CD4-positive, alpha-beta memory T cell (primary cell): ENCODE measurements around the gene DHRS1. TPM values are rescaled to one million over a fixed set of nuclear protein-coding genes. Genes with fewer than 3 reads are reported as not detected.

Experiments used
- CTCF ChIA-PET: fragments of 350-600 bp; sonication (Branson Sonifier 250); formaldehyde crosslinking; loops from one replicate; lab custom pipeline; 2021; ENCODE audit warnings: inconsistent platforms; ENCODE audit not compliant: partially characterized antibody; lab: Charles Lee
- POLR2A ChIA-PET: fragments of 350-600 bp; sonication (Branson Sonifier 250); formaldehyde crosslinking; loops from one replicate; lab custom pipeline; 2021; ENCODE audit not compliant: partially characterized antibody; lab: Charles Lee
- DNase-seq, 5 donors: peaks; one replicate each; pipeline versions ENCODE4 v3.0.0 to v3.0.0-alpha.2; 2020 to 2022; ENCODE audit warnings: mixed read lengths in 1 of 5
- H3K27ac ChIP-seq: one replicate; pipeline ENCODE4 v1.7.0; 2013; ENCODE audit warnings: low read depth, low read length
- H3K27me3 ChIP-seq: 2 replicates; pipeline ENCODE4 v1.7.0; 2013; ENCODE audit warnings: mild to moderate bottlenecking, low read length, moderate library complexity; ENCODE audit not compliant: insufficient read depth
- H3K36me3 ChIP-seq: 2 replicates; pipeline ENCODE4 v1.7.0; 2013; ENCODE audit warnings: mild to moderate bottlenecking, low read length, moderate library complexity; ENCODE audit not compliant: insufficient read depth
- H3K4me1 ChIP-seq: 2 replicates; pipeline ENCODE4 v1.7.0; 2013; ENCODE audit warnings: mild to moderate bottlenecking, low read length, moderate library complexity; ENCODE audit not compliant: insufficient read depth
- H3K4me3 ChIP-seq, 2 donors: one replicate each; pipeline ENCODE4 v1.7.0; 2013; ENCODE audit warnings: low read length in 2 of 2, mild to moderate bottlenecking in 1 of 2
- H3K9me3 ChIP-seq, 2 donors: one replicate each; pipeline ENCODE4 v1.7.0; 2013; ENCODE audit warnings: low read length in 2 of 2, control low read depth in 1 of 2; ENCODE audit not compliant: control insufficient read depth in 1 of 2
- H3K27ac Mint-ChIP-seq, 7 donors: one replicate each; pipeline ENCODE4 v1.8.0; 2020 to 2021; ENCODE audit warnings: mixed read lengths in 7 of 7, mild to moderate bottlenecking in 6 of 7, inconsistent platforms in 3 of 7, moderate library complexity in 3 of 7
- H3K27me3 Mint-ChIP-seq, 2 donors: one replicate each; pipeline ENCODE4 v1.8.0; 2020 to 2021; ENCODE audit warnings: mixed read lengths in 2 of 2
- H3K36me3 Mint-ChIP-seq, 2 donors: one replicate each; pipeline ENCODE4 v1.8.0; 2020 to 2021; ENCODE audit warnings: mixed read lengths in 2 of 2, inconsistent platforms in 1 of 2, mild to moderate bottlenecking in 1 of 2
- H3K4me1 Mint-ChIP-seq, 4 donors: one replicate each; pipeline ENCODE4 v1.8.0; 2020 to 2021; ENCODE audit warnings: mixed read lengths in 4 of 4, mild to moderate bottlenecking in 1 of 4
- H3K4me3 Mint-ChIP-seq, 8 donors: one replicate each; pipeline ENCODE4 v1.8.0; 2020 to 2021; ENCODE audit warnings: mixed read lengths in 8 of 8, mild to moderate bottlenecking in 7 of 8, moderate library complexity in 6 of 8, inconsistent platforms in 3 of 8
- H3K9me3 Mint-ChIP-seq, 8 donors: one replicate each; pipeline ENCODE4 v1.8.0; 2020 to 2021; ENCODE audit warnings: mixed read lengths in 8 of 8, mild to moderate bottlenecking in 5 of 8, inconsistent platforms in 3 of 8, moderate library complexity in 1 of 8
- intact Hi-C: fragments of 100-400 bp; cut with micrococcal nuclease; formaldehyde crosslinking; loops from one replicate; pipeline ENCODE4 v1.15.1; 2023
- polyA plus RNA-seq, 2 donors: library from polyadenylated mRNA; unstranded; fragments of 300-500 nt; fragmentation: Illumina TruSeq; gene quantifications; one replicate each; pipeline ENCODE4 v1.2.3, GENCODE V29; 2021
- total RNA-seq, 2 experiments: library from RNA; stranded (reverse); gene quantifications; one replicate each; pipeline ENCODE4 v1.2.3, GENCODE V29; 2021

Gene DHRS1
- total and polyA plus RNA-seq, 4 experiments from 2014 or later = 31.4 to 38.6 (median 35.3) TPM

GRCh38 chr14:24339284-24340151, 39.9 kb upstream of the DHRS1 start, which contains the start of gene RIPK3:
Gene RIPK3 (minus strand): TSS chr14:24339991. CDS start chr14:24339826, 165 bp downstream.
- Histone ChIP-seq H3K4me3 (peak within 1 kb of the TSS; percentile 85 to 86), H3K27me3 (peaks cover 5% of the 10 kb centered on the region), H3K36me3 (peaks cover 18% of the 10 kb centered on the region), H3K9me3 (no peaks in the 10 kb centered on the region), H3K4me1 (peaks cover 32% of the 10 kb centered on the region), H3K27ac (peak within 1 kb of the TSS; percentile 67)
- Mint-ChIP-seq H3K27me3 (peaks cover 7 to 13% of the 10 kb centered on the region in 2 donors), H3K4me1 (peaks cover 17 to 50% (median 31%) of the 10 kb centered on the region in 4 donors), H3K9me3 (no peaks in the 10 kb centered on the region), H3K27ac (peak within 1 kb of the TSS; percentile 82 to 98 (median 96)), H3K4me3 (peak within 1 kb of the TSS; percentile 93 to 98 (median 96)), H3K36me3 (peaks cover 32% of the 10 kb centered on the region in 2 donors)
- POLR2A ChIA-PET = interaction anchor here (0.6 to 12.5 kb wide), 20 partner anchors 9 to 226 kb away, joined by 3 to 361 read pairs (median 4); partner anchors contain the start of genes CBLN3, CHMP4A, CIDEB and DHRS1
- intact Hi-C loops = no loop called here
- DNase-seq = peak; percentile 65 to 80 (median 68)
- CTCF ChIA-PET = interaction anchor here (0.5 to 23.0 kb wide), 7 partner anchors 18 to 282 kb away, joined by 3 to 791 read pairs (median 4); partner anchors contain the start of genes CBLN3, CIDEB, KHNYN and LTB4R

GRCh38 chr14:24338843-24339242, 39.3 kb upstream of the DHRS1 start:
- Histone ChIP-seq H3K27me3 (peaks cover 9% of the 10 kb centered on the region), H3K9me3 (no peaks in the 10 kb centered on the region), H3K4me3 (peak overlapping the region; percentile 85 to 86), H3K27ac (no peak overlapping the region), H3K36me3 (peaks cover 18% of the 10 kb centered on the region), H3K4me1 (peaks cover 38% of the 10 kb centered on the region)
- peaks cover 20 to 56% (median 35%) of the 10 kb centered on the region in 4 donors for H3K4me1 Mint-ChIP-seq
- peaks cover 7 to 13% of the 10 kb centered on the region in 2 donors for H3K27me3 Mint-ChIP-seq
- POLR2A ChIA-PET = interaction anchor here (0.8 to 12.5 kb wide), 11 partner anchors 8 to 150 kb away, joined by 3 to 361 read pairs (median 6); partner anchors contain the start of genes CBLN3, CHMP4A, CIDEB and IPO4
- CTCF ChIA-PET = interaction anchor here (0.9 to 23.0 kb wide), 4 partner anchors 9 to 93 kb away, joined by 4 to 791 read pairs (median 118); partner anchors contain the start of genes CBLN3, CIDEB, KHNYN and LTB4R
- no peak for DNase-seq
- H3K27ac Mint-ChIP-seq = peak overlapping the region in 4 of 7 donors; percentile 16 to 80 (median 60)
- intact Hi-C loops = no loop called here
- H3K36me3 Mint-ChIP-seq = peaks cover 32% of the 10 kb centered on the region in 2 donors
- peak overlapping the region; percentile 93 to 98 (median 96) for H3K4me3 Mint-ChIP-seq
- H3K9me3 Mint-ChIP-seq = no peaks in the 10 kb centered on the region

GRCh38 chr14:24337824-24338175, 38.2 kb upstream of the DHRS1 start:
- H3K4me3 ChIP-seq = no peak overlapping the region
- peaks cover 0 to 5% (median 0%) of the 10 kb centered on the region in 8 donors for H3K9me3 Mint-ChIP-seq
- peak overlapping the region; percentile 50 to 98 (median 96) for H3K4me3 Mint-ChIP-seq
- no peak overlapping the region for H3K27ac ChIP-seq
- CTCF ChIA-PET = interaction anchor here (0.9 to 23.0 kb wide), 5 partner anchors 10 to 94 kb away, joined by 4 to 791 read pairs (median 4); partner anchors contain the start of genes CBLN3, CIDEB, KHNYN and LTB4R
- peaks cover 18% of the 10 kb centered on the region for H3K36me3 ChIP-seq
- H3K4me1 ChIP-seq = peaks cover 49% of the 10 kb centered on the region
- no peaks in the 10 kb centered on the region for H3K9me3 ChIP-seq
- H3K27me3 ChIP-seq = peaks cover 11% of the 10 kb centered on the region
- H3K27ac Mint-ChIP-seq = peak overlapping the region in 4 of 7 donors; percentile 16 to 72 (median 31)
- H3K4me1 Mint-ChIP-seq = peaks cover 24 to 65% (median 42%) of the 10 kb centered on the region in 4 donors
- no peak for DNase-seq
- intact Hi-C loops = no loop called here
- H3K27me3 Mint-ChIP-seq = peaks cover 5 to 12% of the 10 kb centered on the region in 2 donors
- H3K36me3 Mint-ChIP-seq = peaks cover 32% of the 10 kb centered on the region in 2 donors
- POLR2A ChIA-PET = interaction anchor here (1.6 to 12.5 kb wide), 4 partner anchors 30 to 101 kb away, joined by 8 to 361 read pairs (median 92); partner anchors contain the start of genes CBLN3, CIDEB, KHNYN and SDR39U1

- POLR2A ChIA-PET = interaction anchor here (1.6 to 12.5 kb wide), 4 partner anchors 29 to 102 kb away, joined by 8 to 361 read pairs (median 92); partner anchors contain the start of genes CBLN3, CIDEB, KHNYN and SDR39U1
- H3K4me1 ChIP-seq = peaks cover 54% of the 10 kb centered on the region
These were observed 37.7 kb upstream of the DHRS1 start for GRCh38 chr14:24337144-24337823.

GRCh38 chr14:24335461-24336171, 36.0 kb upstream of the DHRS1 start:
- ChIA-PET CTCF (interaction anchor here (1.5 to 23.0 kb wide), 4 partner anchors 12 to 96 kb away, joined by 4 to 791 read pairs (median 120); partner anchors contain the start of genes CBLN3, CIDEB, KHNYN and LTB4R), POLR2A (interaction anchor here (0.9 to 12.5 kb wide), 4 partner anchors 25 to 103 kb away, joined by 3 to 361 read pairs (median 93); partner anchors contain the start of genes CBLN3, CIDEB, KHNYN and LTB4R2)
- no peak for DNase-seq
- H3K9me3 Mint-ChIP-seq = peaks cover 0 to 5% (median 0%) of the 10 kb centered on the region in 8 donors
- Histone ChIP-seq H3K9me3 (no peaks in the 10 kb centered on the region), H3K27me3 (peaks cover 11% of the 10 kb centered on the region), H3K36me3 (peaks cover 18% of the 10 kb centered on the region), H3K4me3 (no peak overlapping the region), H3K4me1 (peaks cover 67% of the 10 kb centered on the region), H3K27ac (no peak overlapping the region)
- peak overlapping the region in 5 of 8 donors; percentile 55 to 77 (median 63) for H3K4me3 Mint-ChIP-seq
- peaks cover 37 to 86% (median 59%) of the 10 kb centered on the region in 4 donors for H3K4me1 Mint-ChIP-seq
- intact Hi-C loops = no loop called here
- peaks cover 6 to 13% of the 10 kb centered on the region in 2 donors for H3K27me3 Mint-ChIP-seq
- H3K36me3 Mint-ChIP-seq = peaks cover 32% of the 10 kb centered on the region in 2 donors
- peak overlapping the region in 2 of 7 donors; percentile 62 to 71 for H3K27ac Mint-ChIP-seq

More at GRCh38 chr14:24337144-24337823, 37.7 kb upstream of the DHRS1 start:
- H3K36me3 Mint-ChIP-seq = peaks cover 32% of the 10 kb centered on the region in 2 donors
- H3K9me3 ChIP-seq = no peaks in the 10 kb centered on the region
- peak overlapping the region in 2 of 7 donors; percentile 29 to 70 for H3K27ac Mint-ChIP-seq
- H3K27me3 Mint-ChIP-seq = peaks cover 4 to 11% of the 10 kb centered on the region in 2 donors
- H3K27ac ChIP-seq = no peak overlapping the region
- peaks cover 28 to 70% (median 47%) of the 10 kb centered on the region in 4 donors for H3K4me1 Mint-ChIP-seq
- peaks cover 0 to 5% (median 0%) of the 10 kb centered on the region in 8 donors for H3K9me3 Mint-ChIP-seq
- H3K27me3 ChIP-seq = peaks cover 11% of the 10 kb centered on the region
- intact Hi-C loops = no loop called here
- no peak for DNase-seq
- H3K36me3 ChIP-seq = peaks cover 18% of the 10 kb centered on the region
- CTCF ChIA-PET = interaction anchor here (1.0 to 23.0 kb wide), 5 partner anchors 10 to 95 kb away, joined by 4 to 791 read pairs (median 4); partner anchors contain the start of genes CBLN3, CIDEB, KHNYN and LTB4R
- peak overlapping the region in 3 of 8 donors; percentile 50 to 97 (median 95) for H3K4me3 Mint-ChIP-seq
- H3K4me3 ChIP-seq = no peak overlapping the region
